Fibroblast of skin of abdomen (primary cell): ENCODE results near the gene COL15A1.

ENCODE experiments used
- DNase-seq: peaks from one replicate; pipeline ENCODE4 v3.0.0-alpha.2; 2013

Gene COL15A1

GRCh38 chr9:98917746-98918487 lies 25.8 kb upstream of the COL15A1 start:
- DNase-seq: no peak

- no peak for DNase-seq
Observed at GRCh38 chr9:98921732-98922131, 22.0 kb upstream of the COL15A1 start.

- peak; percentile 63 for DNase-seq
Observed at GRCh38 chr9:98922721-98923435, 20.8 kb upstream of the COL15A1 start.

- no peak for DNase-seq
Observed at GRCh38 chr9:98923451-98924123, 20.1 kb upstream of the COL15A1 start.

GRCh38 chr9:98924946-98925820 lies 18.5 kb upstream of the COL15A1 start:
- DNase-seq: no peak

- DNase-seq: peak; percentile 39
Observed at GRCh38 chr9:98925956-98926355, 17.8 kb upstream of the COL15A1 start.

GRCh38 chr9:98927724-98928123 lies 16.0 kb upstream of the COL15A1 start:
- DNase-seq: no peak

GRCh38 chr9:98929071-98929470 lies 14.6 kb upstream of the COL15A1 start:
- peak; percentile 89 for DNase-seq

GRCh38 chr9:98929895-98930341 lies 13.8 kb upstream of the COL15A1 start:
- DNase-seq: no peak

GRCh38 chr9:98930792-98931191 lies 12.9 kb upstream of the COL15A1 start:
- DNase-seq: no peak

- DNase-seq: no peak
Observed at GRCh38 chr9:98931600-98932389, 11.9 kb upstream of the COL15A1 start.

- DNase-seq: no peak
Observed at GRCh38 chr9:98933185-98933584, 10.5 kb upstream of the COL15A1 start.

GRCh38 chr9:98933890-98934289 lies 9.8 kb upstream of the COL15A1 start:
- DNase-seq: no peak

- peak; percentile 53 for DNase-seq
Observed at GRCh38 chr9:98935071-98935505, 8.6 kb upstream of the COL15A1 start.

- DNase-seq: no peak
Observed at GRCh38 chr9:98940276-98940675, 3.4 kb upstream of the COL15A1 start.

- DNase-seq: no peak
Observed at GRCh38 chr9:98941946-98942523, 1.7 kb upstream of the COL15A1 start.

- no peak for DNase-seq
Observed at GRCh38 chr9:98942906-98943681, 613 bp upstream of the COL15A1 start.

- no peak for DNase-seq
Observed at GRCh38 chr9:98944057-98944733, 488 bp downstream of the COL15A1 start.

- no peak for DNase-seq
Observed at GRCh38 chr9:98944734-98945074, 997 bp downstream of the COL15A1 start.

GRCh38 chr9:98949565-98949964 lies 5.9 kb downstream of the COL15A1 start:
- DNase-seq: no peak
